H1 (cell line): ENCODE data around the gene ABTB1. TPM values are rescaled to one million over a fixed set of nuclear protein-coding genes. Genes with fewer than 3 reads are reported as not detected.

Experiments
- CTCF ChIA-PET: fragments of 300-600 bp; sonication (Branson Sonifier 250); formaldehyde crosslinking; loops from one replicate; lab custom pipeline; 2021; ENCODE audit not compliant: partially characterized antibody; lab: Charles Lee
- POLR2A ChIA-PET: fragments of 300-600 bp; sonication (Branson Sonifier 250); formaldehyde crosslinking; loops from one replicate; lab custom pipeline; 2021; ENCODE audit warnings: inconsistent platforms; ENCODE audit not compliant: partially characterized antibody; lab: Charles Lee
- DNase-seq, 2 experiments: peaks; one replicate each; pipeline versions ENCODE4 v3.0.0 to v3.0.0-alpha.2; 2010 to 2022; ENCODE audit warnings: low spot score in 2 of 2, low read depth in 1 of 2, mixed read lengths in 1 of 2
- FAIRE-seq: peaks from 2 replicates; lab custom pipeline; 2011; peaks lifted over from hg19 to GRCh38; lab: Jason Lieb, UNC
- H2AFZ ChIP-seq: 2 replicates; pipeline ENCODE4 v1.8.1; 2012; ENCODE audit warnings: low read length, inconsistent platforms
- H2AK5ac ChIP-seq: 2 replicates; pipeline ENCODE4 v1.6.1; 2013; ENCODE audit warnings: low read depth, low read length
- H2BK120ac ChIP-seq: replicated peaks from 2 replicates; pipeline ENCODE3; 2013; ENCODE audit warnings: low read depth, low read length, inconsistent platforms
- H2BK12ac ChIP-seq: 2 replicates; pipeline ENCODE4 v1.6.1; 2013; ENCODE audit warnings: low read depth, low read length
- H2BK15ac ChIP-seq: 2 replicates; pipeline ENCODE4 v1.6.1; 2013; ENCODE audit warnings: low read length
- H2BK20ac ChIP-seq: 2 replicates; pipeline ENCODE4 v1.6.1; 2013; ENCODE audit warnings: low read length
- H2BK5ac ChIP-seq: 2 replicates; pipeline ENCODE4 v1.6.1; 2013; ENCODE audit warnings: low read depth, low read length
- H3K14ac ChIP-seq: 2 replicates; pipeline ENCODE4 v1.6.1; 2013; ENCODE audit warnings: inconsistent platforms; ENCODE audit not compliant: insufficient read length
- H3K18ac ChIP-seq: 2 replicates; pipeline ENCODE4 v1.6.1; 2013; ENCODE audit warnings: low read length; ENCODE audit errors: extremely low read depth
- H3K23ac ChIP-seq: 2 replicates; pipeline ENCODE4 v1.6.1; 2013; ENCODE audit warnings: inconsistent platforms; ENCODE audit not compliant: insufficient read length
- H3K23me2 ChIP-seq: 2 replicates; pipeline ENCODE4 v1.6.1; 2013; ENCODE audit warnings: low read depth, low read length
- H3K27ac ChIP-seq: 2 replicates; pipeline ENCODE4 v1.6.1; 2011; ENCODE audit warnings: low read depth, low read length, inconsistent platforms
- H3K27me3 ChIP-seq, 4 experiments: replicated peaks in 1 of 4; 1 replicate in 1 of 4; 2 replicates in 3 of 4; pipeline versions ENCODE4 v1.6.1 to v1.8.1; 2011 to 2013; ENCODE audit warnings: low read length in 3 of 4, mild to moderate bottlenecking in 3 of 4, inconsistent platforms in 2 of 4, mixed read lengths in 2 of 4, moderate library complexity in 1 of 4; ENCODE audit not compliant: control insufficient read depth in 3 of 4, insufficient read depth in 3 of 4; ENCODE audit errors: extremely low read depth in 1 of 4
- H3K36me3 ChIP-seq, 4 experiments: 2 replicates each; pipeline versions ENCODE4 v1.6.1 to v1.8.1; 2011 to 2013; ENCODE audit warnings: mild to moderate bottlenecking in 4 of 4, low read length in 3 of 4, moderate library complexity in 2 of 4, control low read depth in 1 of 4, inconsistent platforms in 1 of 4; ENCODE audit not compliant: insufficient read depth in 4 of 4, control insufficient read depth in 2 of 4
- H3K4ac ChIP-seq: replicated peaks from 2 replicates; pipeline ENCODE3; 2013; ENCODE audit warnings: low read length, low read depth, mixed read lengths, inconsistent platforms; ENCODE audit not compliant: insufficient read length
- H3K4me1 ChIP-seq, 4 experiments: replicated peaks in 1 of 4; 1 replicate in 1 of 4; 2 replicates in 3 of 4; pipeline versions ENCODE4 v1.6.1 to v1.8.1; 2011 to 2013; ENCODE audit warnings: low read length in 3 of 4, inconsistent platforms in 2 of 4, mixed read lengths in 1 of 4; ENCODE audit not compliant: insufficient read depth in 4 of 4, control insufficient read depth in 3 of 4
- H3K4me2 ChIP-seq, 2 experiments: 2 replicates each; pipeline versions ENCODE4 v1.6.1 to v1.8.1; 2011 to 2013; ENCODE audit warnings: low read depth in 2 of 2, low read length in 2 of 2, control low read depth in 1 of 2, inconsistent platforms in 1 of 2, mild to moderate bottlenecking in 1 of 2; ENCODE audit not compliant: insufficient read depth in 1 of 2
- H3K4me3 ChIP-seq, 4 experiments: fragments of 200-600, 300-600 bp in 1 of 4; sonication (generic), shearing (Covaris generic), sonication (Bioruptor Twin) in 1 of 4; 2 replicates each; pipeline versions ENCODE4 v1.5.1 to v1.8.1; 2011 to 2016; ENCODE audit warnings: low read length in 4 of 4, low read depth in 3 of 4, control low read depth in 2 of 4, inconsistent platforms in 2 of 4, mild to moderate bottlenecking in 2 of 4, mixed read lengths in 1 of 4, moderate library complexity in 1 of 4; ENCODE audit not compliant: insufficient read depth in 2 of 4; ENCODE audit errors: extremely low read depth in 1 of 4
- H3K56ac ChIP-seq: replicated peaks from 2 replicates; pipeline ENCODE3; 2013; ENCODE audit warnings: low read depth, mild to moderate bottlenecking, mixed read lengths, low read length, inconsistent platforms; ENCODE audit not compliant: insufficient read length
- H3K79me1 ChIP-seq: 2 replicates; pipeline ENCODE4 v1.6.1; 2013; ENCODE audit warnings: low read depth, low read length, control low read depth
- H3K79me2 ChIP-seq, 2 experiments: 2 replicates each; pipeline versions ENCODE4 v1.6.1 to v1.8.1; 2012 to 2013; ENCODE audit warnings: low read length in 2 of 2, mild to moderate bottlenecking in 2 of 2, inconsistent platforms in 1 of 2; ENCODE audit not compliant: insufficient read depth in 2 of 2, control insufficient read depth in 1 of 2
- H3K9ac ChIP-seq, 4 experiments: replicated peaks in 1 of 4; 1 replicate in 1 of 4; 2 replicates in 3 of 4; pipeline versions ENCODE4 v1.6.1 to v1.8.1; 2011 to 2013; ENCODE audit warnings: low read depth in 3 of 4, low read length in 3 of 4, control low read depth in 2 of 4, mild to moderate bottlenecking in 2 of 4, moderate library complexity in 2 of 4, inconsistent platforms in 1 of 4; ENCODE audit errors: extremely low read depth in 1 of 4
- H3K9me3 ChIP-seq, 2 experiments: 2 replicates each; pipeline versions ENCODE4 v1.6.1 to v1.8.1; 2012 to 2013; ENCODE audit warnings: mild to moderate bottlenecking in 2 of 2, moderate library complexity in 2 of 2, control low read depth in 1 of 2, inconsistent platforms in 1 of 2, low read depth in 1 of 2, low read length in 1 of 2, mixed read lengths in 1 of 2; ENCODE audit not compliant: insufficient read depth in 2 of 2
- H4K20me1 ChIP-seq, 2 experiments: replicated peaks in 1 of 2; 2 replicates each; pipeline versions ENCODE3 to v1.8.1; 2011 to 2013; ENCODE audit warnings: inconsistent platforms in 2 of 2, low read length in 2 of 2, mild to moderate bottlenecking in 1 of 2; ENCODE audit not compliant: insufficient read depth in 2 of 2, control insufficient read depth in 1 of 2
- H4K5ac ChIP-seq: 2 replicates; pipeline ENCODE4 v1.6.1; 2013; ENCODE audit warnings: low read length, low read depth, mixed read lengths, inconsistent platforms; ENCODE audit not compliant: insufficient read length
- H4K8ac ChIP-seq: 2 replicates; pipeline ENCODE4 v1.8.0; 2013; ENCODE audit warnings: mild to moderate bottlenecking, moderate library complexity, low read length, inconsistent platforms; ENCODE audit not compliant: insufficient read depth; ENCODE audit errors: extremely low read depth
- H4K91ac ChIP-seq: replicated peaks from 2 replicates; pipeline ENCODE3; 2013; ENCODE audit warnings: low read length, mixed read lengths, inconsistent platforms; ENCODE audit not compliant: insufficient read length
- BCL11A ChIP-seq, 2 experiments: IDR thresholded peaks; one replicate each; pipeline ENCODE4 v1.6.1; 2011; ENCODE audit warnings: low read depth in 2 of 2, low read length in 2 of 2, mild to moderate bottlenecking in 2 of 2
- GABPA ChIP-seq: IDR thresholded peaks from 2 replicates; pipeline ENCODE4 v1.6.1; 2011; ENCODE audit warnings: mild to moderate bottlenecking, low read length, moderate library complexity, borderline replicate concordance; ENCODE audit not compliant: insufficient read depth
- WGBS, 2 experiments: shearing (Covaris generic) in 1 of 2; methylation state at CpG; one replicate each; pipeline versions ENCODE4 v1.1.6 to v1.1.7; 2013 to 2015; ENCODE audit warnings: low lambda C conversion rate in 2 of 2, mixed read lengths in 2 of 2, inconsistent platforms in 1 of 2, low coverage in 1 of 2, missing lambda C conversion rate in 1 of 2; ENCODE audit not compliant: insufficient replicate concordance in 2 of 2, insufficient coverage in 1 of 2, insufficient read length in 1 of 2; ENCODE audit errors: extremely low coverage in 1 of 2, missing lambda C conversion rate in 1 of 2; 5-methylcytosine and 5-hydroxymethylcytosine counted together
- polyA plus RNA-seq, 7 experiments: library from polyadenylated mRNA; depleted of rRNA in 3 of 7; stranded (reverse) in 5 of 7; unstranded in 2 of 7; fragments of >200 nt in 5 of 7; fragments of 200-250 nt in 2 of 7; gene quantifications; 1 replicate in 5 of 7; 2 replicates in 1 of 7; 4 replicates in 1 of 7; pipeline versions ENCODE4 v1.2.1 to v1.2.3, GENCODE V29; 2011 to 2013; ENCODE audit warnings: missing spikeins in 2 of 7, mixed read lengths in 2 of 7
- total RNA-seq: library from RNA; stranded (reverse); fragmentation: NEBNext Ultra II Directional; extraction: Animal tissue kit (Norgen Biotek cat#: 25700); gene quantifications from 2 replicates; pipeline ENCODE4 v1.2.1, GENCODE V29; 2021

Gene ABTB1
- total and polyA plus RNA-seq, 2 of the 8 experiments (the other 6 are each of a cell fraction or from before 2014, with no cell fraction given) = 7.1 to 9.4 TPM

- peak overlapping the region; percentile 81 to 87 for H3K4me2 ChIP-seq
- H2BK120ac ChIP-seq = no peak overlapping the region
- no peak overlapping the region for H2AK5ac ChIP-seq
- peak overlapping the region; percentile 50 to 98 (median 71) for H3K4me3 ChIP-seq
- H3K14ac ChIP-seq = no peak overlapping the region
- H4K5ac ChIP-seq = peak overlapping the region; percentile 23
- H3K9ac ChIP-seq = peak overlapping the region in 2 of 4 experiments; percentile 54 to 70; a peak in 2 of 7 replicates
- peaks cover 12% of the 10 kb centered on the region; the same call in 1 of the 2 replicates for H3K23me2 ChIP-seq
- H3K27me3 ChIP-seq = no peaks in the 10 kb centered on the region; a peak in 2 of 7 replicates
- CTCF ChIA-PET = interaction anchor here (0.7 to 3.5 kb wide), 11 partner anchors 8 to 160 kb away, joined by 3 to 17 read pairs (median 4); no protein-coding TSS in a partner anchor
- no peak overlapping the region for H2BK15ac ChIP-seq
- no peak overlapping the region for H3K56ac ChIP-seq
- H3K79me2 ChIP-seq = no peaks in the 10 kb centered on the region
- no peaks in the 10 kb centered on the region for H3K79me1 ChIP-seq
- peak overlapping the region; percentile 89; the same call in 1 of the 2 replicates for H4K8ac ChIP-seq
- H3K4ac ChIP-seq = no peak overlapping the region
- H2BK5ac ChIP-seq = peak overlapping the region; percentile 60; the same call in 1 of the 2 replicates
- POLR2A ChIA-PET = interaction anchor here (1.2 to 1.4 kb wide), 2 partner anchors 65 to 74 kb away, joined by 3 to 5 read pairs; no protein-coding TSS in a partner anchor
- H3K36me3 ChIP-seq = no peaks in the 10 kb centered on the region
- H3K9me3 ChIP-seq = no peaks in the 10 kb centered on the region
- peak overlapping the region; percentile 95 for H3K18ac ChIP-seq
- H2AFZ ChIP-seq = peak overlapping the region; percentile 15; the same call in 1 of the 2 replicates
- peak in 1 of 2 experiments; percentile 59 for DNase-seq
- no peak overlapping the region for H2BK12ac ChIP-seq
- peaks cover 0 to 14% (median 10%) of the 10 kb centered on the region in 4 experiments; a peak in 6 of 7 replicates for H3K4me1 ChIP-seq
- no peaks in the 10 kb centered on the region for H4K20me1 ChIP-seq
- H3K23ac ChIP-seq = no peak overlapping the region
- H4K91ac ChIP-seq = peak overlapping the region; percentile 65
- H2BK20ac ChIP-seq = no peak overlapping the region
- 73% methylated on average over 19 of the region's 44 CpGs; no CpG with 5 or more reads in 1 of the 2 experiments for WGBS, 2 experiments
- H3K27ac ChIP-seq = peak overlapping the region; percentile 52; the same call in 1 of the 2 replicates
- FAIRE-seq = no peak
- TF ChIP-seq GABPA (0 out of 2 replicates have a peak, but pooled peaks have one; percentile 6), BCL11A (IDR thresholded peaks at IDR 0.05; ENCODE audit: low read depth in 2 of 2, low read length in 2 of 2) (no peak)
Observed at GRCh38 chr3:127671523-127672428, 976 bp upstream of the ABTB1 start.
